GM12878 (cell line): ENCODE results near the gene ITGA6. TPM values are rescaled to one million over a fixed set of nuclear protein-coding genes. Genes with fewer than 3 reads are reported as not detected.

Experiments
- ATAC-seq: fragments of 200-7000 bp; cut with Tn5 transposase; 3 replicates; pipeline ENCODE4 v1.9.1; 2020; ENCODE audit warnings: mild to moderate bottlenecking, moderate library complexity
- BruUV-seq: library from RNA; stranded (reverse); fragments of 400-500 nt; replicated peaks from 2 replicates; lab custom pipeline; 2021; lab: Mats Ljungman, UMichigan
- CTCF ChIA-PET: fragments of 300-600 bp; sonication (Branson Sonifier 250); formaldehyde crosslinking; extraction: SDS; loops from one replicate; lab custom pipeline; 2021; ENCODE audit warnings: inconsistent platforms; lab: Yijun Ruan, JAX
- POLR2A ChIA-PET: fragments of 350-600 bp; formaldehyde crosslinking; extraction: SDS; loops from one replicate; lab custom pipeline; 2021; ENCODE audit warnings: inconsistent platforms; lab: Charles Lee
- RAD21 ChIA-PET: fragments of 300-600 bp; sonication (Branson Sonifier 250); formaldehyde crosslinking; loops from one replicate; lab custom pipeline; 2023; ENCODE audit warnings: antibody characterized with exemption; ENCODE audit not compliant: unreplicated experiment; lab: Charles Lee
- SMC1A ChIA-PET: fragments of 300-600 bp; sonication (Branson Sonifier 250); formaldehyde crosslinking; loops from one replicate; lab custom pipeline; 2023; ENCODE audit not compliant: unreplicated experiment, uncharacterized antibody; lab: Charles Lee
- DNase-seq: peaks from one replicate; pipeline ENCODE4 v3.0.0-alpha.2; 2011; ENCODE audit warnings: low read depth, low spot score
- FAIRE-seq: peaks from 3 replicates; lab custom pipeline; 2011; peaks lifted over from hg19 to GRCh38; lab: Jason Lieb, UNC
- H2AFZ ChIP-seq: 2 replicates; pipeline ENCODE4 v1.6.0; 2011; ENCODE audit warnings: low read depth, low read length, control low read depth; ENCODE audit not compliant: control insufficient read depth
- H3K27ac ChIP-seq: 2 replicates; pipeline ENCODE4 v1.5.1; 2011; ENCODE audit warnings: control low read depth; ENCODE audit not compliant: control insufficient read depth, insufficient read depth
- H3K27me3 ChIP-seq, 2 experiments: replicated peaks in 1 of 2; 2 replicates each; pipeline versions ENCODE4 v1.6.0 to v1.6.1; 2011; ENCODE audit warnings: low read length in 1 of 2; ENCODE audit not compliant: control insufficient read depth in 2 of 2, insufficient read depth in 2 of 2
- H3K36me3 ChIP-seq, 2 experiments: 2 replicates each; pipeline ENCODE4 v1.5.1; 2011; ENCODE audit warnings: low read length in 1 of 2; ENCODE audit not compliant: control insufficient read depth in 2 of 2, insufficient read depth in 2 of 2
- H3K4me1 ChIP-seq: 2 replicates; pipeline ENCODE4 v1.6.1; 2011; ENCODE audit warnings: mild to moderate bottlenecking, low read length, moderate library complexity, mixed read lengths; ENCODE audit not compliant: control insufficient read depth, insufficient read depth
- H3K4me2 ChIP-seq: 2 replicates; pipeline ENCODE4 v1.6.0; 2011; ENCODE audit warnings: control low read depth; ENCODE audit not compliant: control insufficient read depth, insufficient read depth
- H3K4me3 ChIP-seq: fragments of 200-600 bp; sonication (generic); 2 replicates; pipeline ENCODE4 v1.5.1; 2016
- H3K79me2 ChIP-seq: 2 replicates; pipeline ENCODE4 v1.6.0; 2011; ENCODE audit warnings: low read length; ENCODE audit not compliant: control insufficient read depth, insufficient read depth
- H3K9ac ChIP-seq: 2 replicates; pipeline ENCODE4 v1.8.0; 2011; ENCODE audit warnings: low read length, control low read depth, mixed read lengths; ENCODE audit not compliant: control insufficient read depth, insufficient read depth
- H3K9me3 ChIP-seq: replicated peaks from 3 replicates; pipeline ENCODE4 v1.5.1; 2011; ENCODE audit warnings: mild to moderate bottlenecking, low read length; ENCODE audit not compliant: control insufficient read depth, insufficient read depth
- H4K20me1 ChIP-seq: 2 replicates; pipeline ENCODE4 v1.6.0; 2011; ENCODE audit not compliant: control insufficient read depth, insufficient read depth
- BMI1 ChIP-seq: fragments of 450-650 bp; IDR thresholded peaks from 2 replicates; pipeline ENCODE4 v1.6.1; 2016; ENCODE audit warnings: mild to moderate bottlenecking, moderate library complexity, borderline replicate concordance
- EP300 ChIP-seq, 2 experiments: fragments of 150-350 bp in 1 of 2; IDR thresholded peaks; 2 replicates each; pipeline ENCODE4 v1.6.1; 2011 to 2012; ENCODE audit warnings: low read depth in 2 of 2, low read length in 2 of 2, borderline replicate concordance in 1 of 2, improper control_type of control experiment in 1 of 2, inconsistent platforms in 1 of 2; ENCODE audit not compliant: control insufficient read depth in 1 of 2
- GATAD2B ChIP-seq: fragments of 450-650 bp; conservative IDR thresholded peaks from 2 replicates; pipeline ENCODE4 v1.6.1; 2017; ENCODE audit warnings: low read depth, mild to moderate bottlenecking, moderate library complexity
- KDM1A ChIP-seq: fragments of 200-600 bp; sonication (generic); IDR thresholded peaks from 2 replicates; pipeline ENCODE4 v1.6.1; 2016; ENCODE audit warnings: borderline replicate concordance
- NFYA ChIP-seq: IDR thresholded peaks from 2 replicates; pipeline ENCODE4 v1.6.1; 2011; ENCODE audit warnings: low read depth, mild to moderate bottlenecking, low read length, improper control_type of control experiment, borderline replicate concordance
- NFYB ChIP-seq: IDR thresholded peaks from 2 replicates; pipeline ENCODE4 v1.6.1; 2011; ENCODE audit warnings: low read depth, mild to moderate bottlenecking, low read length, improper control_type of control experiment, moderate library complexity; ENCODE audit not compliant: insufficient read depth
- POU2F2 ChIP-seq: IDR thresholded peaks from 3 replicates; pipeline ENCODE4 v1.6.1; 2011; ENCODE audit warnings: low read depth, mild to moderate bottlenecking, low read length, borderline replicate concordance
- SKIL ChIP-seq: fragments of 450-650 bp; IDR thresholded peaks from 2 replicates; pipeline ENCODE4 v1.6.1; 2017; ENCODE audit warnings: mild to moderate bottlenecking, low read depth, inconsistent platforms; ENCODE audit not compliant: poor library complexity, severe bottlenecking
- SREBF1 ChIP-seq: IDR thresholded peaks from 2 replicates; pipeline ENCODE4 v1.6.1; 2012; ENCODE audit warnings: mild to moderate bottlenecking, low read length
- ZNF274 ChIP-seq: IDR thresholded peaks from one replicate; pipeline ENCODE4 v1.8.0; 2011; ENCODE audit not compliant: insufficient read length, insufficient read depth
- ZZZ3 ChIP-seq: IDR thresholded peaks from 2 replicates; pipeline ENCODE4 v1.6.1; 2011; ENCODE audit warnings: low read depth; ENCODE audit not compliant: control insufficient read depth, insufficient read length
- WGBS: methylation state at CpG from one replicate; pipeline ENCODE4 v1.1.6; 2016; ENCODE audit warnings: low lambda C conversion rate; ENCODE audit not compliant: insufficient replicate concordance, insufficient coverage; ENCODE audit errors: missing lambda C conversion rate; 5-methylcytosine and 5-hydroxymethylcytosine counted together
- in situ Hi-C: fragments of 300-500 bp; cut with MboI; formaldehyde crosslinking; loops from 9 replicates; pipeline ENCODE4 v1.14.3; 2018; ENCODE audit warnings: mixed read lengths
- intact Hi-C: fragments of 100-400 bp; cut with micrococcal nuclease; formaldehyde crosslinking; loops from one replicate; pipeline ENCODE4 v1.14.2; 2022; ENCODE audit not compliant: unreplicated experiment
- polyA plus RNA-seq, 11 experiments: library from polyadenylated mRNA; depleted of rRNA in 4 of 11; unstranded in 6 of 11; stranded (reverse) in 5 of 11; fragments of >200 nt; fragmentation: Nextera tagmentation in 4 of 11; fragmentation: Illumina TruSeq in 1 of 11; extraction: Ambion mirVana in 4 of 11; extraction: Trizol in 1 of 11; gene quantifications; 1 replicate in 1 of 11; 2 replicates in 10 of 11; pipeline versions ENCODE4 v1.2.1 to v1.2.3, GENCODE V29; 2011 to 2016; ENCODE audit warnings: inconsistent platforms in 2 of 11, missing spikeins in 2 of 11, low read depth in 1 of 11
- total RNA-seq, 4 experiments: library from RNA; depleted of rRNA in 3 of 4; stranded (reverse); fragments of >200 nt in 3 of 4; fragmentation: Illumina TruSeq in 1 of 4; extraction: Trizol in 1 of 4; gene quantifications; 2 replicates each; pipeline versions ENCODE4 v1.2.1 to v1.2.3, GENCODE V29; 2013 to 2021
- TF ChIP-seq, protein P1 (sequence below): IDR thresholded peaks from 2 replicates; pipeline ENCODE4 v1.6.1; 2012; ENCODE audit warnings: low read depth, low read length, improper control_type of control experiment
- TF ChIP-seq, protein P2 (sequence below): IDR thresholded peaks from 2 replicates; pipeline ENCODE4 v1.6.1; 2011; ENCODE audit warnings: low read depth, low read length, improper control_type of control experiment, borderline replicate concordance

Gene ITGA6
- total and polyA plus RNA-seq, 10 of the 15 experiments (the other 5 are each of a cell fraction or from before 2014, with no cell fraction given) = 0.01 to 0.36 (median 0.14) TPM; not detected in 2

GRCh38 chr2:172473167-172473566, 45.8 kb downstream of the ITGA6 start:
- H3K9ac ChIP-seq = no peak overlapping the region
- DNase-seq (no peak), ATAC-seq (no peak)
- RAD21 ChIA-PET = no interaction called here
- no peak overlapping the region for H3K27ac ChIP-seq
- H2AFZ ChIP-seq = no peak overlapping the region
- H3K27me3 ChIP-seq = peaks cover 0 to 1% of the 10 kb centered on the region in 2 experiments; a peak in 2 of 4 replicates
- intact Hi-C loops = no loop called here
- no peak overlapping the region for H3K4me2 ChIP-seq
- BruUV-seq = no TSS peak
- no peaks in the 10 kb centered on the region for H3K4me1 ChIP-seq
- TF ChIP-seq NFYB = no peak
- no peak for TF ChIP-seq SREBF1
- TF ChIP-seq ZZZ3 = no peak
- no peak for TF ChIP-seq EP300 (IDR thresholded peaks at IDR 0.05; ENCODE audit: borderline replicate concordance in 1 of 2, control insufficient read depth in 1 of 2, low read depth in 2 of 2, low read length in 2 of 2)
- TF ChIP-seq, all 136 proteins: peak for 0
- Histone ChIP-seq H3K4me3 (no peak overlapping the region), H4K20me1 (no peaks in the 10 kb centered on the region), H3K9me3 (no peaks in the 10 kb centered on the region), H3K36me3 (no peaks in the 10 kb centered on the region), H3K79me2 (no peaks in the 10 kb centered on the region)
- FAIRE-seq = no peak
- in situ Hi-C loops = no loop called here
- CTCF ChIA-PET = interaction anchor here (0.8 to 2.6 kb wide), 2 partner anchors 12 to 13 kb away, joined by 3 to 12 read pairs; no protein-coding TSS in a partner anchor
- POLR2A ChIA-PET = no interaction called here
- SMC1A ChIA-PET = no interaction called here

DNA sequence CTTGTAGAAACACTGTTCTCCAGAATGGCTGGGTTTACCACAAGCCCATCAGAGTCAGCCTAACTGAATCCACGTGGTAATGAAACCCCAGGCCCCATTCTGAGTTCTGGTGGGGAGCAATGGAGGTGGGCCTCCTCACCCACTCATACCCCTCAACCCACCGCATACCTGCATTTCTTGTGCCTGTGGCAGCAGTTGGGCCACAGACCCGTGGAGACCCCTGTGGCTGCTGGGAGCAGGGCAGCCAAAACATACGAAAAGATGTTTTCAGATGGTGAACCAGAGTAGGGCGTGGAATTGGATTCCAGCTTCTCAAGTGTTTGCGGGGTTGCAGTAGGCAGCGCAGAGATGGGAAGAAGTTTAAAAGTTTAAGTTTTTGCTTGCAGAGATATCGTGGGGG, 51.0 kb downstream of the ITGA6 start:
- in situ Hi-C loops (no loop called here), intact Hi-C loops (no loop called here)
- Histone ChIP-seq H3K36me3 (no peaks in the 10 kb centered on the region), H3K79me2 (no peaks in the 10 kb centered on the region), H3K9ac (no peak overlapping the region), H3K27me3 (no peaks in the 10 kb centered on the region), H3K4me2 (no peak overlapping the region), H3K4me1 (no peaks in the 10 kb centered on the region), H3K4me3 (no peak overlapping the region), H4K20me1 (no peaks in the 10 kb centered on the region), H3K9me3 (no peaks in the 10 kb centered on the region), H3K27ac (no peak overlapping the region), H2AFZ (no peak overlapping the region)
- ChIA-PET CTCF (no interaction called here), SMC1A (no interaction called here), POLR2A (no interaction called here), RAD21 (no interaction called here)
- no peak for ATAC-seq
- WGBS = 65% methylated on average over 8 of the region's 8 CpGs
- DNase-seq = no peak
- no peak for FAIRE-seq
- BruUV-seq = no TSS peak
- no peak for TF ChIP-seq ZNF274
- TF ChIP-seq SKIL = no peak
- TF ChIP-seq BMI1 = no peak
- no peak for TF ChIP-seq POU2F2
- TF ChIP-seq KDM1A = no peak
- TF ChIP-seq GATAD2B = no peak
- no peak for TF ChIP-seq NFYA
- TF ChIP-seq, protein P1, sequence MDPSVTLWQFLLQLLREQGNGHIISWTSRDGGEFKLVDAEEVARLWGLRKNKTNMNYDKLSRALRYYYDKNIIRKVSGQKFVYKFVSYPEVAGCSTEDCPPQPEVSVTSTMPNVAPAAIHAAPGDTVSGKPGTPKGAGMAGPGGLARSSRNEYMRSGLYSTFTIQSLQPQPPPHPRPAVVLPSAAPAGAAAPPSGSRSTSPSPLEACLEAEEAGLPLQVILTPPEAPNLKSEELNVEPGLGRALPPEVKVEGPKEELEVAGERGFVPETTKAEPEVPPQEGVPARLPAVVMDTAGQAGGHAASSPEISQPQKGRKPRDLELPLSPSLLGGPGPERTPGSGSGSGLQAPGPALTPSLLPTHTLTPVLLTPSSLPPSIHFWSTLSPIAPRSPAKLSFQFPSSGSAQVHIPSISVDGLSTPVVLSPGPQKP = no peak
- TF ChIP-seq, protein P2, sequence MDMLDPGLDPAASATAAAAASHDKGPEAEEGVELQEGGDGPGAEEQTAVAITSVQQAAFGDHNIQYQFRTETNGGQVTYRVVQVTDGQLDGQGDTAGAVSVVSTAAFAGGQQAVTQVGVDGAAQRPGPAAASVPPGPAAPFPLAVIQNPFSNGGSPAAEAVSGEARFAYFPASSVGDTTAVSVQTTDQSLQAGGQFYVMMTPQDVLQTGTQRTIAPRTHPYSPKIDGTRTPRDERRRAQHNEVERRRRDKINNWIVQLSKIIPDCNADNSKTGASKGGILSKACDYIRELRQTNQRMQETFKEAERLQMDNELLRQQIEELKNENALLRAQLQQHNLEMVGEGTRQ = no peak
